GM23248 (cell line): ENCODE data around the gene CFAP126.

Experiments used
- EZH2 ChIP-seq: fragments of 200-600 bp; sonication (generic); IDR thresholded peaks from 2 replicates; pipeline ENCODE4 v1.6.1; 2018; ENCODE audit warnings: antibody characterized with exemption, mild to moderate bottlenecking; ENCODE audit not compliant: insufficient read depth, poor library complexity, severe bottlenecking
- EZH2phosphoT487 ChIP-seq: fragments of 200-600 bp; sonication (generic); IDR thresholded peaks from 2 replicates; pipeline ENCODE4 v1.6.1; 2018; ENCODE audit warnings: antibody characterized with exemption, moderate library complexity, mild to moderate bottlenecking, low read depth; ENCODE audit not compliant: insufficient read depth

DNA sequence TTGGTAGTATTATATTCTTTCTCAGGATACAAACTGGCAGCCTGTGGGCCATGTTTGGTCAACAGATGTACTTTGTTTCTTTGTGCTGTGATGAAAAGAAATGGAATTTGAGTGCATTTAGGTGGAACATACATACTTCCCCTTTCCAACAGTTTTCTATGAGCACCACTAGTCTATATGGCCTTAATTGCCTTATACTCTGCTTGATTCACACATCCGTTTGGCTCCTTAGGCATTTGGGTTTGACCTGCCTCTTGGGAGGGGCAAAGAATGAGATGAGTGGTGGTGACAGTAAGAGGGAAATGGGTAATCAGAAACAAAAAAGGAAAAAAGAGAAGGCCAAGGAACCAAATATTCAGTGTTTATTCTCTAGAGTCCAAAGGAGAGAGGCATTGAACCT is 17.0 kb downstream of the CFAP126 start:
- TF ChIP-seq EZH2phosphoT487 (no peak), EZH2 (no peak)
